PC-9 (cell line): Measurements from ENCODE around the gene SIRPA. TPM values are rescaled to one million over a fixed set of nuclear protein-coding genes. Genes with fewer than 3 reads are reported as not detected.
"Not testable (repeated sequence)": the region's sequence is repeated elsewhere in the genome, so short reads cannot be mapped to it uniquely, and the experiment has no call there.

Experiments used
- BruUV-seq: library from RNA; stranded (reverse); fragments of 400-500 nt; replicated peaks from 2 replicates; lab custom pipeline; 2021; lab: Mats Ljungman, UMichigan
- CTCF ChIA-PET: fragments of 300-600 bp; sonication (Branson Sonifier 250); formaldehyde crosslinking; loops from one replicate; lab custom pipeline; 2022; ENCODE audit warnings: antibody characterized with exemption; lab: Charles Lee
- POLR2A ChIA-PET: fragments of 300-600 bp; sonication (Branson Sonifier 250); formaldehyde crosslinking; loops from one replicate; lab custom pipeline; 2022; ENCODE audit warnings: antibody characterized with exemption; ENCODE audit not compliant: unreplicated experiment; lab: Charles Lee
- DNase-seq, 2 experiments: peaks; one replicate each; pipeline versions ENCODE4 v3.0.0 to v3.0.0-alpha.2; 2015 to 2022; ENCODE audit warnings: mixed read lengths in 1 of 2
- H2AFZ ChIP-seq: fragments of 200-600 bp; sonication (generic); 2 replicates; pipeline ENCODE4 v1.8.1; 2017; ENCODE audit warnings: antibody characterized with exemption
- H3F3A ChIP-seq: fragments of 200-600 bp; sonication (generic); 2 replicates; pipeline ENCODE4 v1.8.1; 2017; ENCODE audit warnings: antibody characterized with exemption, mild to moderate bottlenecking, low read depth; ENCODE audit not compliant: insufficient read depth
- H3K27ac ChIP-seq: fragments of 200-600 bp; sonication (generic); 2 replicates; pipeline ENCODE4 v1.6.1; 2016; ENCODE audit warnings: mixed run types
- H3K27me3 ChIP-seq: fragments of 200-600 bp; sonication (generic); 2 replicates; pipeline ENCODE4 v1.6.1; 2016; ENCODE audit warnings: low read depth, mixed run types; ENCODE audit not compliant: insufficient read depth
- H3K36me3 ChIP-seq: fragments of 200-600 bp; sonication (generic); 2 replicates; pipeline ENCODE4 v1.6.1; 2016; ENCODE audit warnings: low read depth, mixed run types
- H3K4me1 ChIP-seq: fragments of 200-600 bp; sonication (generic); replicated peaks from 2 replicates; pipeline ENCODE4 v1.6.1; 2016; ENCODE audit warnings: mixed run types; ENCODE audit not compliant: insufficient read depth
- H3K4me2 ChIP-seq: fragments of 200-600 bp; sonication (generic); 2 replicates; pipeline ENCODE4 v1.6.1; 2017; ENCODE audit warnings: mixed run types
- H3K4me3 ChIP-seq: fragments of 200-600 bp; sonication (generic); 2 replicates; pipeline ENCODE4 v1.6.1; 2016; ENCODE audit warnings: mixed run types
- H3K79me2 ChIP-seq: fragments of 200-600 bp; sonication (generic); 2 replicates; pipeline ENCODE4 v1.6.1; 2017; ENCODE audit warnings: low read depth, mixed run types
- H3K9me2 ChIP-seq: fragments of 200-600 bp; sonication (generic); 2 replicates; pipeline ENCODE4 v1.8.1; 2017; ENCODE audit warnings: mild to moderate bottlenecking; ENCODE audit not compliant: insufficient read depth
- H3K9me3 ChIP-seq: fragments of 200-600 bp; sonication (generic); 2 replicates; pipeline ENCODE4 v1.8.1; 2016; ENCODE audit warnings: low read depth; ENCODE audit not compliant: insufficient read depth
- H4K20me1 ChIP-seq: fragments of 200-600 bp; sonication (generic); 2 replicates; pipeline ENCODE4 v1.8.1; 2017; ENCODE audit not compliant: insufficient read depth
- CTCF ChIP-seq: fragments of 200-600 bp; sonication (generic); conservative IDR thresholded peaks from 2 replicates; pipeline ENCODE4 v1.6.1; 2017; ENCODE audit warnings: mixed run types, antibody characterized with exemption, mild to moderate bottlenecking, moderate library complexity
- EZH2 ChIP-seq: fragments of 200-600 bp; sonication (generic); IDR thresholded peaks from 2 replicates; pipeline ENCODE4 v1.8.0; 2017; ENCODE audit warnings: antibody characterized with exemption, low read depth
- intact Hi-C: fragments of 100-400 bp; cut with micrococcal nuclease; formaldehyde crosslinking; loops from one replicate; pipeline ENCODE4 v1.10.0; 2022; ENCODE audit not compliant: unreplicated experiment
- total RNA-seq: library from RNA; stranded (reverse); gene quantifications from 2 replicates; pipeline ENCODE4 v1.2.3, GENCODE V29; 2021

SIRPA gene
- total RNA-seq, 1 experiment from 2014 or later, result 18.4 TPM

GRCh38 chr20:1918491-1919165 lies 23.4 kb downstream of the SIRPA start:
- POLR2A ChIA-PET, result interaction anchor here (0.6 to 0.7 kb wide), 2 partner anchors 10 to 1185 kb away, joined by 3 to 9 read pairs; no protein-coding TSS in a partner anchor
- no peak overlapping the region for H3K4me2 ChIP-seq
- H4K20me1 ChIP-seq, result no peaks in the 10 kb centered on the region
- H3K27me3 ChIP-seq, result no peaks in the 10 kb centered on the region
- no peak overlapping the region for H3K27ac ChIP-seq
- H3K4me3 ChIP-seq, result no peak overlapping the region
- no peaks in the 10 kb centered on the region for H3F3A ChIP-seq
- no peak overlapping the region for H2AFZ ChIP-seq
- H3K79me2 ChIP-seq, result no peaks in the 10 kb centered on the region
- CTCF ChIA-PET, result no interaction called here
- H3K4me1 ChIP-seq, result no peaks in the 10 kb centered on the region
- H3K9me3 ChIP-seq, result no peaks in the 10 kb centered on the region
- DNase-seq, result no peak
- H3K9me2 ChIP-seq, result no peaks in the 10 kb centered on the region
- intact Hi-C loops, result no loop called here
- TF ChIP-seq EZH2 (no peak), CTCF (no peak)
- no TSS peak for BruUV-seq
- H3K36me3 ChIP-seq, result no peaks in the 10 kb centered on the region

- Histone ChIP-seq H3K27ac (no peak overlapping the region), H3K27me3 (no peaks in the 10 kb centered on the region), H4K20me1 (no peaks in the 10 kb centered on the region), H3K9me3 (no peaks in the 10 kb centered on the region), H3F3A (no peaks in the 10 kb centered on the region), H3K4me1 (no peaks in the 10 kb centered on the region), H3K36me3 (no peaks in the 10 kb centered on the region), H3K79me2 (no peaks in the 10 kb centered on the region), H2AFZ (no peak overlapping the region), H3K4me3 (no peak overlapping the region), H3K4me2 (no peak overlapping the region), H3K9me2 (no peaks in the 10 kb centered on the region)
- POLR2A ChIA-PET, result no interaction called here
- CTCF ChIA-PET, result interaction anchor here (0.6 kb wide), 1 partner anchor 179 kb away, joined by 3 read pairs; no protein-coding TSS in a partner anchor
- DNase-seq, result no peak
- TF ChIP-seq CTCF (no peak), EZH2 (no peak)
- no TSS peak for BruUV-seq
- intact Hi-C loops, result no loop called here
Observed at GRCh38 chr20:1920252-1920651, 25.0 kb downstream of the SIRPA start.

- Histone ChIP-seq H3K4me3 (no peak overlapping the region), H3K27ac (no peak overlapping the region)
- POLR2A ChIA-PET, result no interaction called here
Observed at GRCh38 chr20:1920826-1921225, 25.6 kb downstream of the SIRPA start.

GRCh38 chr20:1921985-1922384 lies 26.8 kb downstream of the SIRPA start:
- H3K27ac ChIP-seq, H3K4me1 ChIP-seq, H3K27me3 ChIP-seq, H3F3A ChIP-seq, H3K4me2 ChIP-seq, H2AFZ ChIP-seq, CTCF ChIA-PET, POLR2A ChIA-PET, H3K36me3 ChIP-seq, BruUV-seq, H3K79me2 ChIP-seq, H3K9me3 ChIP-seq, H3K4me3 ChIP-seq, H3K9me2 ChIP-seq, intact Hi-C loops, H4K20me1 ChIP-seq, DNase-seq: not testable (repeated sequence)

More at GRCh38 chr20:1920826-1921225, 25.6 kb downstream of the SIRPA start:
- no peak for DNase-seq
- no peaks in the 10 kb centered on the region for H3K4me1 ChIP-seq
- H3K4me2 ChIP-seq, result no peak overlapping the region
- no peaks in the 10 kb centered on the region for H3K36me3 ChIP-seq
- TF ChIP-seq CTCF (no peak), EZH2 (no peak)
- CTCF ChIA-PET, result interaction anchor here (0.6 kb wide), 1 partner anchor 178 kb away, joined by 3 read pairs; no protein-coding TSS in a partner anchor
- no peaks in the 10 kb centered on the region for H4K20me1 ChIP-seq
- no peak overlapping the region for H2AFZ ChIP-seq
- H3K9me3 ChIP-seq, result no peaks in the 10 kb centered on the region
- no peaks in the 10 kb centered on the region for H3K27me3 ChIP-seq
- H3K79me2 ChIP-seq, result no peaks in the 10 kb centered on the region
- no peaks in the 10 kb centered on the region for H3F3A ChIP-seq
- no TSS peak for BruUV-seq
- H3K9me2 ChIP-seq, result no peaks in the 10 kb centered on the region
- intact Hi-C loops, result no loop called here
